HG02678 (cell line): ENCODE data around the gene MATN3.

ENCODE experiments used
- ATAC-seq: cut with Tn5 transposase; IDR thresholded peaks from one replicate; pipeline ENCODE4 v1.9.1; 2021; ENCODE audit warnings: mild to moderate bottlenecking, moderate library complexity; ENCODE audit not compliant: unreplicated experiment

The MATN3 gene

DNA sequence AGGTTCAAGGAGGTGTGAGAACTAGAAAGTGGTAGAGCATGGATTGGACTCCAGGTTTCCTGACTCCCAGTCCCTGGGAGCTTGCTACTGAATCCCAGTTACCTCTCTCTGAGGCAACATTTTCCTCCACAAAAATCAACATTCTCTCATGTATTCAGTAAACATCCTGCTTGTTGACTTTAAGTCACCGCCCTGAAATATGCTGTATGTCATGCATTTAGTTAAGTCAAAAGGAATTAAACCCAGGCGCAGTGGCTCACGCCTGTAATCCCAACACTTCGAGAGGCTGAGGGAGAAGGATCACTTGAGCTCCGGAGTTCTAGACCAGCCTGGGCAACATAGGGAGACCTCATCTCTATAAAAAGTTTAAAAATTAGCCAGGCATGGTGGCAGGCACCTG, 3.8 kb downstream of the MATN3 start:
- no peak for ATAC-seq

DNA sequence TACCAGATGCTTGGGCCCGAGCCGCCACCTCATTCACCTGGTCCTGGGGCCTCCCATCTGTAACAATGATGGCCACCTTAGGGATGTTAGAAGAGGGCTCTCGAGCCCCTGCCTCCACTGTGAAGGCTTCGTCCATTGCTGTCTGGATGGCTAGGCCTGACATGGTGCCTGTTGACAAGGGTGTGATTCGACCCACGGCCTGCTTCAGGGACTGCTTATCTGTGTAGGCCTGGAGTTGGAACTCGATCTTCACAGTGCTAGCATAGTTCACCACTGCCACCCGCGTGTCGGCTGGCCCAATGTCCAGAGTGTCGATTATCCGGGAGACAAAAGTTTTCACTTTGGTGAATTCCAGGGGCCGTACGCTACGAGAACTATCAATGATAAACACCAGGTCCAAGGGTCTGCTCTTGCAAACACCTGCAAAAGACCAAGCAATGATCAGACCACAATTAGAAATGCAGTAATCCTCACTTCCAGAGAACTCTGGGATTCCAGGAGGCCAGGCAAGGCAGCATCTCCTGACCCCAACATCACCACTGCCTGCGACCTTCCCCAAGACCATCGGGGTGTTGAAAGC, 6.5 kb downstream of the MATN3 start:
- no peak for ATAC-seq

- no peak for ATAC-seq
These were observed 7.3 kb downstream of the MATN3 start for GRCh38 chr2:20005067-20005627.

- no peak for ATAC-seq
These were observed 11.1 kb downstream of the MATN3 start for GRCh38 chr2:20001361-20001863.

DNA sequence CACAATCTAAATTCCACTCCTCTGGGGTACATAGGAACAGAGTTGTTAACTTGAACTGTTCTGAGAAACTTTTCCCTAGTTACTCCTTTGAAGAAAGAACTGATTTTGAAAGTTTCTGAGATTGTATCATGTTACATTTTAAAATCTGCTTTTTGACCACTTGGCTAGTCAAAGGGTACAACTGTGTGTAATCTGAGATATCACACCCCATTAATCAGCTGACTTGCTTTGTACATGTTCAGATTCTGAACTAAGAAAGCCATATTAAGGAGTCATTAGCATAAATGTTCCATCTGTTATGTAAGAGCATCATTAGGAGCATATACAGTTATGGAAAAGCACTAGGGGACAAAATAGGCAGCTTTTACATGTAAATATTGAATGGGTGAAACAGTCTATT, 18.7 kb downstream of the MATN3 start:
- ATAC-seq: no peak

- ATAC-seq: no peak
These were observed 20.6 kb downstream of the MATN3 start for GRCh38 chr2:19991895-19992294.

DNA sequence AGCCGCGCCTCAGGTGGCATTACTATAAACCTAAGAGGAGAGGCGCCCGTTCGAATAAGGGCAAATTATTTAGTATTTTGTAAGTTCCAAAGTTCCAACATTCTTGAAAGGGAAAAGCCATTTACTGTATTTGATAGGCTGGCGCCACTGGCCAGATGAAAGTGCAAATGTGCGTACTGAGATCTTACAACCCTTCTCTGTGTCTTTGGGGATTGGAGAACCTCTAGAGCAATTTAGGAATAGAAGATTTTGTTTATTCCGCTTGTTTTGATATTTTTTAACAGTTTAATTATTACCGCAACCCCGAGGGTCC, 22.1 kb downstream of the MATN3 start:
- no peak for ATAC-seq

DNA sequence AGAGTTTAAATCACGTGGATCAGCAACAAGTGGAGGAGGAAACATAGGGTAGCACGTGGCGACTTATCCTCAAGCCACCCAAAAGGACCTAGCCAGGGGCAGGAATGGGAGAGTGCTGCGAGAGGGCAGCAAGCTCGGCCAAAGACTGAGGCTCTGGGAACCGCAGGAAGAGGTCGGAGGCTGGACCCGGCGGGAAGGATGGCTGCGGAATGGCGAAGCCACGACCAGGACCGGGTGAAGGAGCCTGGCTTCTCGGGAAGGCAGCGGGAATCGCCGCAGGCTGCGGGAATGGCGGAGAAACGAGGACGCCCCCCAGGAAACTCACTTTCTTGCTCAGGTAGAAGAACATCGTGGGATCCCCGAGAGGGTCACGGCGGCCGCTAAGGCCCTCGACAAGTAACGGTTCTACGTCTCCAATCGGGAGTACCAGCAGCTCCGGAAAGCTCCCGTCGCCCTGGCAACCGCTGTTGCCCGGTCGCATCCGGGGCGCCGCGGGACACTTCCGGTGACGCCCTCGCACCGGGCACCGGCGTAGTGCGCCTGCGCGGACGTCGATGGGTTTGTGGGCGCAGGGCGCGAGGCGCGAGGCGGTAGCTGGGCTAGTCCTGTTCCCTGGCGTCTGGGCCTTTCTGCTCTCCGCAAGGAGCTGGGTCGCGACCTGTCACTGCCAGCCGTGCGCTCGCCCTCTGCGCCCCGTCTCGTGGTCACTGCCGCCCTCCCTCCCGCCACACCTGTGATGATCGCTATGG, 22.6 kb downstream of the MATN3 start, which contains the start of gene WDR35:
Gene WDR35, minus strand, starts transcription at position 439 of the 749 bp plus-strand sequence. Its CDS starts 90 bp downstream, at position 349.
- ATAC-seq: peak; percentile 95

- no peak for ATAC-seq
These were observed 23.2 kb downstream of the MATN3 start for GRCh38 chr2:19989342-19989666.

GRCh38 chr2:19988600-19988999, 23.9 kb downstream of the MATN3 start:
- no peak for ATAC-seq

- peak; percentile 64 for ATAC-seq
These were observed 24.5 kb downstream of the MATN3 start for GRCh38 chr2:19987936-19988335.

DNA sequence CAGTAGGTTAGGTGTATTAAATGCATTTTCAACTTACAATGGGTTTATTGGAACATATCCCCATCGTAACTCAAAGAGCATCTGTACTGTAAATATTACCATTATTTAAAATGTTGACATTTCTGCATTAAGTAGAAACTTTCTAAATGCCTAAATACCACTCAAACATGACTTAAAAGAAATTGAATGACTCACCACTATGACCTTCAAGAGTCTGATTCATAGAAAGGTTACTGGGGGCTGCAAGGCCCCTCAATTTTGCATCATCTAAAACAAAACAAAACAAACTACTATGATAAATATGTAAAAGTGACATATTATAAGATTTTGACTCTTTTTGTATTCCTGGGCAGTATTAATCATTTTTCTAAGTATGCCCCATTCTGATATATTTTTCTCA, 30.2 kb downstream of the MATN3 start:
- no peak for ATAC-seq

GRCh38 chr2:19979932-19980331, 32.5 kb downstream of the MATN3 start:
- ATAC-seq: no peak

DNA sequence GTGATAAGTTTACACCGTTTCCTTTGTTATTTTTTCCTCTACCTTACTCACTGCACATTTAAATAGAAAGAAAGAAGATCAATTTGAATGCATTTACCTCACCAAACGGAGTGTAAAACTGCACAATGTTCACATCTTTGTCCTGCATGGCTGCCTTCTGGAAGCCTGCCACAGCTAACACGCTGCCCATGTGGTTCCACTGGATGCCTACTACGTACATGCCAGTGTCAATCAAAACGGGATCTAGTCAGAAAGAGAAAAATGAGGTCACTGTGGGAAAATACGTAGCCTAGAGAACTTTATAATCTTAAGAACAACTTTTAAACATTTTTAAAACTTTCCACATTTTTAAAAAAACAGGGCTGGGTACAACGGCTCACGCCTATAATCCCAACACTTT, 39.0 kb downstream of the MATN3 start:
- no peak for ATAC-seq

- no peak for ATAC-seq
These were observed 40.8 kb downstream of the MATN3 start for GRCh38 chr2:19971691-19972090.

GRCh38 chr2:19963386-19963785, 49.1 kb downstream of the MATN3 start:
- no peak for ATAC-seq

GRCh38 chr2:19955544-19956422, 56.7 kb downstream of the MATN3 start:
- peak; percentile 88 for ATAC-seq

- no peak for ATAC-seq
These were observed 63.4 kb downstream of the MATN3 start for GRCh38 chr2:19949071-19949470.

DNA sequence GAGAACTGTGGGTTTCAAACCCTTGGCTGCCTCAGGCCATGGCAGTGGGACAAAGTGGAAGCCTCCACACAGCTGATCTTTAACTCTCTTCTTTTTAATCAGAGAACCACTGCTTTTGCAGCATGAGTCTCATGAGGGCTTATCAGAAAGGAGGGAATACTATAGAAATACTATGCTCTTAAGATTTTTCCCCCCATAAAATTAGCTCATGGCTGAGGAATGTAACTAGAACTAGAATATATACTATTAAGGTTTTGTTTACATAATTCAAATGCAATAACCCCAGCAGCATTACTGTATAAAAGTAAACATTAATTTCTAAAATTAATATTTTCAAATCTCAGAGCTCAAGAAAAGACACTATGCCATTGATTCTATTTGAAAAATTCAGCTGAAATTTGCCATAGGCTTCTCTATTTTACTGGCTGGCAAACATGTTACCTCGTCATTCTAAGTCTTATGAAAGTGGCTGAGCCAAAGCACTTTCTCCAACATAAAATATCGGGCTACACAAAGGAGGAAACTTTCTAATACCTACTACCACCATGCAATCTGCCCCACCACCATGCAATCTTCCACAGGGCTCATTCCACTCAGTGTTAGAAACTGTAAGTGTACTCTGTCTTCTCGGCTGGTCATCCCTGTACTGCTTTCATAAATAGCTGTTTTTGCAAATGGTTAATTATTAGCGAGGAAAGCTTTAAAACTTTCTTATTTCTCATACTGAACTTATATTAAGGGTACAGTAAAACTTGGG, 65.1 kb downstream of the MATN3 start:
- no peak for ATAC-seq

DNA sequence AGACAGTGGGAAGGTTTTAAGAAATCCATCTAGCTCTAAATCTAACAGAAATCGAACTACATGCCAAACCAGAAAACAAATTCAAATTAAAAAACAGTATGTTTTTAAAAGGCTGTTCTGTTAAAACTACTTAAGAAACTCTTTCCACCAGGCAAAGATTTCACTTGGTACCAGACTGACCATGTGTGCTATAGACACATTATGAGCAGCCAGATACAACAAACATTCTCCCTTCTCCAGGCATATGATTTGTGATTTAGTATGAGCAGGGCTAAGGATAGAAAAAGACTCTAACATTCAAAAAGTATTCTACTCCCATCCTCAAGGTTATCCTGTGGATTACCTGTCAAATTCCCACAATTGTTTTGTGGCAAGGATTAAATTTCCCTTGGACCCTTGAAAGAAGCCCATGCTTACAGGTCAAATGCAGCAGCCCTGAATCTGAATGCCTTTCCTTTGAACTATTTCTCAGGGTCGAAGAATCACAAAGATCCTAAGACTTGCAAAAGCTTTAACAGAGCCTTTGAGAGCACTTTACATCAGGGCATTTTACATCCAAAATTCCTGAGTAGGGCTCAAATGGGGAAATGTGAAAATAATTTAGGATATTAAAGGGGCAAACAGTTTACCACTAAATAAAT, 68.1 kb downstream of the MATN3 start:
- no peak for ATAC-seq
